Measurements from ENCODE around the gene TMEM33.
"Not testable (repeated sequence)": the region's sequence is repeated elsewhere in the genome, so short reads cannot be mapped to it uniquely, and the experiment has no call there.

The TMEM33 gene

GRCh38 chr4:41890085-41890484 is 45.1 kb upstream of the TMEM33 start:
- TF ChIP-seq, protein P1, sequence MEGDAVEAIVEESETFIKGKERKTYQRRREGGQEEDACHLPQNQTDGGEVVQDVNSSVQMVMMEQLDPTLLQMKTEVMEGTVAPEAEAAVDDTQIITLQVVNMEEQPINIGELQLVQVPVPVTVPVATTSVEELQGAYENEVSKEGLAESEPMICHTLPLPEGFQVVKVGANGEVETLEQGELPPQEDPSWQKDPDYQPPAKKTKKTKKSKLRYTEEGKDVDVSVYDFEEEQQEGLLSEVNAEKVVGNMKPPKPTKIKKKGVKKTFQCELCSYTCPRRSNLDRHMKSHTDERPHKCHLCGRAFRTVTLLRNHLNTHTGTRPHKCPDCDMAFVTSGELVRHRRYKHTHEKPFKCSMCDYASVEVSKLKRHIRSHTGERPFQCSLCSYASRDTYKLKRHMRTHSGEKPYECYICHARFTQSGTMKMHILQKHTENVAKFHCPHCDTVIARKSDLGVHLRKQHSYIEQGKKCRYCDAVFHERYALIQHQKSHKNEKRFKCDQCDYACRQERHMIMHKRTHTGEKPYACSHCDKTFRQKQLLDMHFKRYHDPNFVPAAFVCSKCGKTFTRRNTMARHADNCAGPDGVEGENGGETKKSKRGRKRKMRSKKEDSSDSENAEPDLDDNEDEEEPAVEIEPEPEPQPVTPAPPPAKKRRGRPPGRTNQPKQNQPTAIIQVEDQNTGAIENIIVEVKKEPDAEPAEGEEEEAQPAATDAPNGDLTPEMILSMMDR (IDR thresholded peaks at IDR 0.05; ENCODE audit: borderline replicate concordance, control extremely low read depth, extremely low read depth, insufficient read depth, missing control alignments) = no peak
- DNase-seq (ENCODE audit: low spot score) = no peak
- in situ Hi-C loops (cut with MboI; ENCODE audit: low sequenced_read_pairs, unreplicated experiment) = loop anchor here (25.0 kb wide), 1 partner anchor 603 kb away; no protein-coding TSS in a partner anchor

DNA sequence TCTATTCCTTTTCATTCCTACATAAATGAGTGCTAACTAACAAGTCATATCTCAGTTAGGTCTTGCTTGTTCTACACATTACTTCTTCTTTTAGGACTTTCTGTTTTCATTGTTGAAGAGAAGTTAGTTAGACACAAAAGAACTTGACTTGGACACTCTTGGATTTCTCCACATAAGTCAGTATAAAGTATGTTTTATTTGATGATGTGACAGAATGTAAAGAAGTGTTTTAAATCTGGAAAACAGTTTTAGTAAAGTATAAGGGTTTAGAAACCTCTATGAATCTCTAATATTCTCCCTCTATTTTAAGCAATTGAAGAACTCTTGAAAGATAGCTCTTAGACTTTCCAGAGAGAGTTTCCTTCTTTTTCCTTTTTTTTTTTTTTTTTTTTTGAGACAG is 38.6 kb upstream of the TMEM33 start:
- in situ Hi-C loops (cut with MboI; ENCODE audit: low sequenced_read_pairs, unreplicated experiment) = loop anchor here (25.0 kb wide), 1 partner anchor 609 kb away; no protein-coding TSS in a partner anchor
- DNase-seq (ENCODE audit: low spot score) = no peak
- TF ChIP-seq, protein P1 (IDR thresholded peaks at IDR 0.05; ENCODE audit: borderline replicate concordance, control extremely low read depth, extremely low read depth, insufficient read depth, missing control alignments) = no peak

- in situ Hi-C loops (cut with MboI; ENCODE audit: low sequenced_read_pairs, unreplicated experiment) = loop anchor here (25.0 kb wide), 1 partner anchor 610 kb away; no protein-coding TSS in a partner anchor
- DNase-seq (ENCODE audit: low spot score) = no peak
- TF ChIP-seq, protein P1 (IDR thresholded peaks at IDR 0.05; ENCODE audit: borderline replicate concordance, control extremely low read depth, extremely low read depth, insufficient read depth, missing control alignments) = no peak
Observed at GRCh38 chr4:41897698-41898097, 37.5 kb upstream of the TMEM33 start.

DNA sequence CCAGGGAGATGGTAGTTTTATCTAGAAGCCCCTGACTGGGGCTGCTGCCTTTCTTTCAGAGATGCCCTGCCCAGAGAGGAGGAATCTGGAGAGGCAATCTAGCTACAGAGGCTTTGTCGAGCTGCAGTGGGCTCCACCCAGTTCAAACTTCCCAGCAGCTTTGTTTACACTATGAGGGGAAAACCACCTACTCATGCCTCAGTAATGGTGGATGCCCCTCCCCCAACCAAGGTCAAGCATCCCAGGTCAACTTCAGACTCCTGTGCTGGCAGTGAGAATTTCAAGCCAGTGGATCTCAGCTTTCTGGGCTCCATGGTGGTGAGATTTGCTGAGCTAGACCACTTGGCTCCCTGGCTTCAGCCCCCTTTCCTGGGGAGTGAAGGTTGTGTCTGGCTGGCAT is 26.1 kb upstream of the TMEM33 start:
- DNase-seq (ENCODE audit: low spot score); in situ Hi-C loops (cut with MboI; ENCODE audit: low sequenced_read_pairs, unreplicated experiment): not testable (repeated sequence)

DNA sequence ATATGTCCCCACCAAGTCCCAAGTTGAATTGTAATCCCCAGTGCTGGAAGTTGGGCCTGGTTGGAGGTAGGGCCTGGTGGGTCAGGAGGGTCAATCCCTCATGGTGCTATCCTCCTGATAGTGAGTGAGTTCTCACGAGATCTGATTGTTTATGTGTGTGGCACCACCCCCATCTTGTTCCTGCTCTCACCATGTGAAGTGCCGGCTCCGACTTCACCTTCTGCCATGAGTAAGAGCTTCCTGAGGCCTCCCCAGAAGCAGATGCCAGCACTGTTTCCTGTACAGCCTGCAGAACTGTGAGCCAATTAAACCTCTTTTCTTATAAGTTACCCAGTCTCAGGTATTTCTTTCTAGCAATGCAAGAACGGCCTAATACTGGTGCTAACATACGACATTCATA is 22.7 kb upstream of the TMEM33 start:
- in situ Hi-C loops (cut with MboI; ENCODE audit: low sequenced_read_pairs, unreplicated experiment) = no loop called here
- TF ChIP-seq, protein P1 (IDR thresholded peaks at IDR 0.05; ENCODE audit: borderline replicate concordance, control extremely low read depth, extremely low read depth, insufficient read depth, missing control alignments) = no peak
- DNase-seq (ENCODE audit: low spot score) = no peak

GRCh38 chr4:41913509-41913908 is 21.7 kb upstream of the TMEM33 start:
- no peak for DNase-seq (ENCODE audit: low spot score)
- TF ChIP-seq, protein P1 (IDR thresholded peaks at IDR 0.05; ENCODE audit: borderline replicate concordance, control extremely low read depth, extremely low read depth, insufficient read depth, missing control alignments) = no peak
- in situ Hi-C loops (cut with MboI; ENCODE audit: low sequenced_read_pairs, unreplicated experiment) = no loop called here

- DNase-seq (ENCODE audit: low spot score) = no peak
- TF ChIP-seq, protein P1 (IDR thresholded peaks at IDR 0.05; ENCODE audit: borderline replicate concordance, control extremely low read depth, extremely low read depth, insufficient read depth, missing control alignments) = no peak
- in situ Hi-C loops (cut with MboI; ENCODE audit: low sequenced_read_pairs, unreplicated experiment) = no loop called here
Observed at GRCh38 chr4:41918278-41918677, 17.0 kb upstream of the TMEM33 start.

DNA sequence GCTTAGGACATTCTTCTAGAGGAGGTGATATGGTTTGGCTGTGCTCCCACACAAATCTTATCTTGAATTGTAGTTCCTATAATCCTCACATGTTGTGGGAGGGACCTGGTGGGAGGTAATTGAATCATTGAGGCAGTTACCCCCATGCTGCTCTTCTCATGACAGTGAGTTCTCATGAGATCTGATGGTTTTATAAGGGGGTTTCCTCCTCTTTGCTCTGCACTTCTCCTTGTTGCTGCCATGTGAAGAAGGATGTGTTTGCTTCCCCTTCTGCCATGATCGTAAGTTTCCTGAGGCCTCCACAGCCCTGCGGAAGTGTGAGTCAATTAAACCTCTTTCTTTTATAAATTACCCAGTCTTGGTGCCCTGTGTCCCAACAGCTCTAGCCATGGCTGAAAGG is 14.8 kb upstream of the TMEM33 start:
- in situ Hi-C loops (cut with MboI; ENCODE audit: low sequenced_read_pairs, unreplicated experiment) = not testable (repeated sequence)

More for the DNA sequence above, 14.8 kb upstream of the TMEM33 start:
- not testable (repeated sequence) for DNase-seq (ENCODE audit: low spot score)
